GM08714 (cell line): ENCODE results near the gene STRA6.
"Not testable (repeated sequence)": the region's sequence is repeated elsewhere in the genome, so short reads cannot be mapped to it uniquely, and the experiment has no call there.

Experiments
- H3K4me3 ChIP-seq: fragments of 200-500 bp; sonication (Bioruptor generic); 2 replicates; pipeline ENCODE4 v1.5.1; 2014; ENCODE audit warnings: mild to moderate bottlenecking, low read length, inconsistent platforms
- ZNF274 ChIP-seq: IDR thresholded peaks from 2 replicates; pipeline ENCODE4 v1.6.1; 2012; ENCODE audit warnings: mild to moderate bottlenecking, low read depth, low read length

The STRA6 gene

GRCh38 chr15:74174958-74175253 lies 27.7 kb downstream of the STRA6 start:
- no peak for TF ChIP-seq ZNF274
- no peak overlapping the region for H3K4me3 ChIP-seq

GRCh38 chr15:74174219-74174957 lies 28.2 kb downstream of the STRA6 start:
- no peak overlapping the region for H3K4me3 ChIP-seq

GRCh38 chr15:74173380-74174218 lies 29.0 kb downstream of the STRA6 start, which contains the start of gene ISLR:
TSS of gene ISLR (plus strand) at chr15:74173710. CDS start at chr15:74174859, 1,149 bp downstream.
- no peak for TF ChIP-seq ZNF274
- H3K4me3 ChIP-seq, result no peak within 1 kb of the TSS

More at GRCh38 chr15:74174219-74174957, 28.2 kb downstream of the STRA6 start:
- no peak for TF ChIP-seq ZNF274

- no peak for TF ChIP-seq ZNF274
- no peak overlapping the region for H3K4me3 ChIP-seq
These were observed 29.7 kb downstream of the STRA6 start for GRCh38 chr15:74172701-74173379.

GRCh38 chr15:74171965-74172541 lies 30.5 kb downstream of the STRA6 start:
- TF ChIP-seq ZNF274, result no peak

DNA sequence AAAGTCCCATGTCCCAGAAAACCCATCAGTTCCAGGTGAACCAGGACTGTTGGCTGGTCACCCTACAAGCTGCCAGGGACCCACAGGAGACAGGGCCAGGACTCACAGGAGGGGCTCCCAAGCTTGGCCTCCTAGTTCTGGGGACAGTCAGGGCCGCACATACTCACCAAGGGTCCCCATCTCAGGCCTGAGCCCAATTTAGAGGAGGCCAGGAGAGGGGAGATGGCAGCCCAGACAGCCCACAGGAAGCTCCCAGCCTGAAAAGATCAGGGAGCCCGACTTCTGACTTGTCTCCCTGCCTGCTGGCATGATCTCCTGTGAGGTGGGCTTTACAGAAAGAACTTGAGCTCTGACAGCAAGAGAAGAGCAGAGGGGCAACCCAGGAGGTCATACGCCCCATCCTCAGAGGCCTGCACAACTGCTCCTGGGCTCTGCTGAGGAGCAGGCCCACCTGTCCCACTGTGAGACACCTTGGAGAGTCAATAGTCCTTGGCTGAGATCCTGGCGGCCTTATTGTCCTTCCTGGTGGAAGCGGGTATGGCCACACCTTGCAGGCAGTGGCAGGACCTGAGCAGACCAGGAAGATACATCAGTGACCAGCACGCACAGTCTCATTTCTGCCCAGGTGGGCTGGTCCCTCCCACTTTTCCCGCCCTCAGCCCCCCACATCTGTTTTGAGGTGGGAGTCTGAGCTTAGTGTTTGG lies 31.6 kb downstream of the STRA6 start:
- no peak overlapping the region for H3K4me3 ChIP-seq
- TF ChIP-seq ZNF274, result no peak

More at GRCh38 chr15:74171965-74172541, 30.5 kb downstream of the STRA6 start:
- H3K4me3 ChIP-seq, result no peak overlapping the region

GRCh38 chr15:74170071-74170844 lies 32.3 kb downstream of the STRA6 start:
- H3K4me3 ChIP-seq, result no peak overlapping the region
- TF ChIP-seq ZNF274, result no peak

GRCh38 chr15:74168711-74169126 lies 33.9 kb downstream of the STRA6 start:
- no peak overlapping the region for H3K4me3 ChIP-seq
- no peak for TF ChIP-seq ZNF274

DNA sequence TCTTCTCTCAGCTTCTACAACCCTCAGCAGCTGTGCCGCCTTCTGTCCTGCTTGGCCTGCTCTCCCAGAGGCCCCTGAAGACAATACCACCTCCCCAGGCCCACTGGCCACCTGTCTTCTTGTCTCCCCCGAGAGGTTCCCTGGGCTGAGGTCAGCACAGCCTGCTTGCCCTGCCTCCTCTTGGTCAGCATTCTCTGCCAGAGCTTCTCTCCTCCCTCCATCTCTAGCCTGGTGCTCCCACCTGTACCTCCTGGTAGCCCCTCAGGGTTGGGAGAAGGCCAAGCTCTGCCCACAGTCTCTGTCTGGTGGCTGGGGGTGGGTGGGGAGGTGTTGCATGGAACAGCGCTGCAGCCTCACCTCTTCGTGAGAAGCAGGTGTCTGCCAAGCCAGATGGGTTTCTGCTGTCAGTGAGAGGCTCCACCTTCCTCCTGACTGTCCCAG lies 34.7 kb downstream of the STRA6 start:
- H3K4me3 ChIP-seq, result no peak overlapping the region
- TF ChIP-seq ZNF274, result no peak

GRCh38 chr15:74165461-74165860 lies 37.1 kb downstream of the STRA6 start:
- H3K4me3 ChIP-seq, result no peak overlapping the region
- no peak for TF ChIP-seq ZNF274

- H3K4me3 ChIP-seq, result not testable (repeated sequence)
These were observed 40.4 kb downstream of the STRA6 start for GRCh38 chr15:74162195-74162536.

DNA sequence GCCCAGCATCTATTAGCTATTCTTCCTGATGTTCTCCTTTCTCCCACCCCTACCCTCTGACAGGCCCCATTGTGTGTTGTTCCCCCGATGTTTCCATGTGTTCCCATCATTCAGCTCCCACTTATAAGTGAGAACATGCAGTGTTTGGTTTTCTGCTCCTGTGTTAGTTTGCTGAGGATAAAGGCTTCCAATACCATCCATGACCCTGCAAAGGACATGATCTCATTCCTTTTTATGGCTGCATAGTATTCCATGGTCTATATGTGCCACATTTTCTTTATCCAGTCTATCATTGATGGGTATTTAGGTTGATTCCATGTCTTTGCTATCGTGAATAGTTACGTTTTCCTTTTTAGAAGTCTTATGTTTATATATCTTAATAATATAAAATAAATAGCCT lies 42.2 kb downstream of the STRA6 start:
- not testable (repeated sequence) for H3K4me3 ChIP-seq

GRCh38 chr15:74159773-74160172 lies 42.8 kb downstream of the STRA6 start:
- TF ChIP-seq ZNF274, result no peak
- no peak overlapping the region for H3K4me3 ChIP-seq
